HCT116 (cell line): ENCODE data around the gene DRD2. TPM values are rescaled to one million over a fixed set of nuclear protein-coding genes. Genes with fewer than 3 reads are reported as not detected.

Experiments used
- ATAC-seq: fragments of 200-7000 bp; cut with Tn5 transposase; 2 replicates; pipeline ENCODE4 v1.9.1; 2020; ENCODE audit warnings: mild to moderate bottlenecking, moderate library complexity
- BruUV-seq: library from RNA; stranded (reverse); fragments of 400-500 nt; replicated peaks from 2 replicates; lab custom pipeline; 2021; lab: Mats Ljungman, UMichigan
- CTCF ChIA-PET: fragments of 300-600 bp; sonication (Branson Sonifier 250); formaldehyde crosslinking; loops from one replicate; lab custom pipeline; 2021; ENCODE audit warnings: antibody characterized with exemption; lab: Charles Lee
- POLR2A ChIA-PET: fragments of 300-600, 350-600 bp; sonication (Branson Sonifier 250); formaldehyde crosslinking; loops from one replicate; lab custom pipeline; 2021; ENCODE audit warnings: antibody characterized with exemption; lab: Charles Lee
- RAD21 ChIA-PET, 2 experiments: fragments of 300-600 bp; sonication (Branson Sonifier 250); formaldehyde crosslinking; loops; one replicate each; lab custom pipeline; 2023; ENCODE audit warnings: low total read pairs in 2 of 2; ENCODE audit not compliant: uncharacterized antibody in 2 of 2, unreplicated experiment in 2 of 2, low non-redundant PET in 1 of 2; lab: Charles Lee
- DNase-seq: peaks from one replicate; pipeline ENCODE4 v3.0.0-alpha.2; 2010; ENCODE audit warnings: low read depth, low spot score
- H2AFZ ChIP-seq: fragments of 200-600 bp; shearing (Covaris generic), sonication (generic); 2 replicates; pipeline ENCODE4 v1.6.1; 2017; ENCODE audit warnings: low read depth, mixed run types, mixed read lengths, antibody characterized with exemption, low read length; ENCODE audit not compliant: poor library complexity, severe bottlenecking
- H3K27ac ChIP-seq: 2 replicates; pipeline ENCODE4 v1.5.1; 2012; ENCODE audit warnings: low read depth, low read length
- H3K27me3 ChIP-seq: fragments of 200-600 bp; sonication (generic); 2 replicates; pipeline ENCODE4 v1.6.1; 2016; ENCODE audit warnings: mixed run types, low read length, mixed read lengths; ENCODE audit not compliant: insufficient read depth
- H3K36me3 ChIP-seq, 2 experiments: fragments of 200-500 bp in 1 of 2; fragments of 200-600 bp in 1 of 2; sonication (Bioruptor generic) in 1 of 2; sonication (generic) in 1 of 2; 2 replicates each; pipeline versions ENCODE4 v1.5.1 to v1.6.1; 2014 to 2016; ENCODE audit warnings: low read length in 2 of 2, inconsistent platforms in 1 of 2, mixed read lengths in 1 of 2, mixed run types in 1 of 2; ENCODE audit not compliant: insufficient read depth in 2 of 2, control insufficient read depth in 1 of 2
- H3K4me1 ChIP-seq, 2 experiments: fragments of 200-600 bp in 1 of 2; sonication (generic) in 1 of 2; 2 replicates each; pipeline versions ENCODE4 v1.5.1 to v1.6.1; 2012 to 2017; ENCODE audit warnings: low read length in 2 of 2, inconsistent platforms in 1 of 2, mild to moderate bottlenecking in 1 of 2, mixed read lengths in 1 of 2, mixed run types in 1 of 2, moderate library complexity in 1 of 2; ENCODE audit not compliant: insufficient read depth in 2 of 2, control insufficient read depth in 1 of 2
- H3K4me2 ChIP-seq: fragments of 200-600 bp; sonication (generic); 2 replicates; pipeline ENCODE4 v1.6.1; 2017; ENCODE audit warnings: mixed run types, low read length, mixed read lengths
- H3K4me3 ChIP-seq, 2 experiments: fragments of 200-600 bp in 1 of 2; sonication (generic) in 1 of 2; replicated peaks in 1 of 2; 2 replicates each; pipeline ENCODE4 v1.5.1; 2011 to 2016; ENCODE audit warnings: low read length in 2 of 2, control low read depth in 1 of 2, low read depth in 1 of 2, mild to moderate bottlenecking in 1 of 2, mixed read lengths in 1 of 2, mixed run types in 1 of 2
- H3K79me2 ChIP-seq: fragments of 200-600 bp; sonication (generic); 2 replicates; pipeline ENCODE4 v1.6.1; 2017; ENCODE audit warnings: mild to moderate bottlenecking, mixed run types, low read length, moderate library complexity, mixed read lengths; ENCODE audit not compliant: insufficient read depth
- H3K9ac ChIP-seq: fragments of 200-600 bp; sonication (generic); 2 replicates; pipeline ENCODE4 v1.6.1; 2016; ENCODE audit warnings: low read length, mixed read lengths
- H3K9me2 ChIP-seq: fragments of 200-600 bp; sonication (generic), shearing (Covaris generic); 2 replicates; pipeline ENCODE4 v1.6.1; 2017; ENCODE audit warnings: mixed run types, mild to moderate bottlenecking, moderate library complexity; ENCODE audit not compliant: insufficient read depth
- H3K9me3 ChIP-seq, 2 experiments: fragments of 200-500 bp in 1 of 2; fragments of 200-600 bp in 1 of 2; sonication (Bioruptor generic) in 1 of 2; sonication (generic) in 1 of 2; 2 replicates each; pipeline ENCODE4 v1.6.1; 2014 to 2017; ENCODE audit warnings: low read length in 2 of 2, mixed read lengths in 2 of 2, inconsistent platforms in 1 of 2, low read depth in 1 of 2, mild to moderate bottlenecking in 1 of 2, mixed run types in 1 of 2, moderate library complexity in 1 of 2; ENCODE audit not compliant: control insufficient read depth in 1 of 2, insufficient read depth in 1 of 2
- H4K20me1 ChIP-seq: fragments of 200-600 bp; sonication (generic), shearing (Covaris generic); 2 replicates; pipeline ENCODE4 v1.6.1; 2017; ENCODE audit warnings: mixed run types, mild to moderate bottlenecking, moderate library complexity; ENCODE audit not compliant: insufficient read depth
- CBX3 ChIP-seq: IDR thresholded peaks from 2 replicates; pipeline ENCODE4 v1.6.1; 2012; ENCODE audit warnings: low read depth
- CEBPB ChIP-seq: IDR thresholded peaks from 2 replicates; pipeline ENCODE4 v1.6.1; 2012; ENCODE audit warnings: low read depth
- EGR1 ChIP-seq: IDR thresholded peaks from 2 replicates; pipeline ENCODE4 v1.6.1; 2012; ENCODE audit warnings: low read depth
- ELF1 ChIP-seq: IDR thresholded peaks from 2 replicates; pipeline ENCODE4 v1.6.1; 2012; ENCODE audit warnings: low read depth, borderline replicate concordance
- EZH2 ChIP-seq: fragments of 200-600 bp; sonication (generic); IDR thresholded peaks from 2 replicates; pipeline ENCODE4 v1.6.1; 2017; ENCODE audit warnings: antibody characterized with exemption, mixed run types
- EZH2phosphoT487 ChIP-seq: fragments of 200-600 bp; IDR thresholded peaks from 2 replicates; pipeline ENCODE4 v1.6.1; 2018; ENCODE audit warnings: antibody characterized with exemption, borderline replicate concordance
- FOSL1 ChIP-seq: IDR thresholded peaks from 2 replicates; pipeline ENCODE4 v1.6.1; 2012; ENCODE audit warnings: low read depth
- POLR2A ChIP-seq: IDR thresholded peaks from 2 replicates; pipeline ENCODE4 v1.7.0; 2011; ENCODE audit warnings: borderline replicate concordance; ENCODE audit not compliant: insufficient read depth, insufficient read length; ENCODE audit errors: extremely low read depth
- RAD21 ChIP-seq: IDR thresholded peaks from 2 replicates; pipeline ENCODE4 v1.6.1; 2012; ENCODE audit warnings: low read depth, mild to moderate bottlenecking
- REST ChIP-seq: IDR thresholded peaks from 2 replicates; pipeline ENCODE4 v1.6.1; 2012; ENCODE audit warnings: low read depth
- SIN3A ChIP-seq: IDR thresholded peaks from 2 replicates; pipeline ENCODE4 v1.6.1; 2012; ENCODE audit warnings: low read depth
- SRF ChIP-seq: IDR thresholded peaks from 2 replicates; pipeline ENCODE4 v1.6.1; 2012; ENCODE audit warnings: low read depth
- TCF7L2 ChIP-seq: IDR thresholded peaks from 2 replicates; pipeline ENCODE4 v1.7.0; 2011; ENCODE audit warnings: borderline replicate concordance, inconsistent platforms; ENCODE audit not compliant: insufficient read depth, insufficient read length; ENCODE audit errors: extremely low read depth
- YY1 ChIP-seq: IDR thresholded peaks from 2 replicates; pipeline ENCODE4 v1.6.1; 2011; ENCODE audit warnings: low read length, low read depth, moderate library complexity, mild to moderate bottlenecking; ENCODE audit not compliant: insufficient replicate concordance; ENCODE audit errors: extremely low read depth
- ZNF274 ChIP-seq: fragments of 200-500 bp; sonication (Bioruptor generic); IDR thresholded peaks from 2 replicates; pipeline ENCODE4 v1.6.1; 2014; ENCODE audit warnings: mild to moderate bottlenecking, low read depth, low read length, inconsistent platforms
- intact Hi-C: fragments of 100-400 bp; cut with micrococcal nuclease; formaldehyde crosslinking; loops from 2 replicates; pipeline ENCODE4 v1.10.0; 2022
- total RNA-seq: library from RNA; stranded (reverse); gene quantifications from one replicate; pipeline ENCODE4 v1.2.1, GENCODE V29; 2021; ENCODE audit not compliant: unreplicated experiment
- TF ChIP-seq, protein P1 (sequence below): IDR thresholded peaks from 2 replicates; pipeline ENCODE4 v1.6.1; 2012
- TF ChIP-seq, protein P2 (sequence below): IDR thresholded peaks from 2 replicates; pipeline ENCODE4 v1.6.1; 2012

DRD2 gene
- total RNA-seq, 1 experiment from 2014 or later, result not detected

GRCh38 chr11:113411536-113411935 lies 63.7 kb downstream of the DRD2 start:
- no peak for TF ChIP-seq FOSL1
- TF ChIP-seq YY1, result no peak
- TF ChIP-seq, protein P1, sequence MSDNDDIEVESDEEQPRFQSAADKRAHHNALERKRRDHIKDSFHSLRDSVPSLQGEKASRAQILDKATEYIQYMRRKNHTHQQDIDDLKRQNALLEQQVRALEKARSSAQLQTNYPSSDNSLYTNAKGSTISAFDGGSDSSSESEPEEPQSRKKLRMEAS, result no peak
- TF ChIP-seq CEBPB, result no peak
- no peak for TF ChIP-seq EGR1
- TF ChIP-seq ELF1, result no peak
- no peak for TF ChIP-seq POLR2A
- TF ChIP-seq EZH2phosphoT487, result no peak
- TF ChIP-seq REST, result no peak
- TF ChIP-seq SIN3A, result no peak
- TF ChIP-seq TCF7L2, result no peak
- TF ChIP-seq SRF, result no peak
- TF ChIP-seq EZH2, result no peak
- no peak for TF ChIP-seq CBX3
- TF ChIP-seq RAD21, result no peak
- TF ChIP-seq, protein P2, sequence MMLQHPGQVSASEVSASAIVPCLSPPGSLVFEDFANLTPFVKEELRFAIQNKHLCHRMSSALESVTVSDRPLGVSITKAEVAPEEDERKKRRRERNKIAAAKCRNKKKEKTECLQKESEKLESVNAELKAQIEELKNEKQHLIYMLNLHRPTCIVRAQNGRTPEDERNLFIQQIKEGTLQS, result no peak
- no peak for TF ChIP-seq ZNF274
- ATAC-seq (no peak), DNase-seq (no peak)
- no peak overlapping the region for H3K4me2 ChIP-seq
- no peaks in the 10 kb centered on the region for H3K36me3 ChIP-seq
- ChIA-PET RAD21 (no interaction called here), CTCF (no interaction called here), POLR2A (no interaction called here)
- H2AFZ ChIP-seq, result no peak overlapping the region
- H3K27me3 ChIP-seq, result peaks cover 4% of the 10 kb centered on the region; the same call in 1 of the 2 replicates
- H3K4me3 ChIP-seq, result no peak overlapping the region
- H3K9me2 ChIP-seq, result no peaks in the 10 kb centered on the region
- H3K27ac ChIP-seq, result no peak overlapping the region
- H3K4me1 ChIP-seq, result no peaks in the 10 kb centered on the region
- no peaks in the 10 kb centered on the region for H3K9me3 ChIP-seq
- H3K9ac ChIP-seq, result no peak overlapping the region
- no peaks in the 10 kb centered on the region for H4K20me1 ChIP-seq
- H3K79me2 ChIP-seq, result no peaks in the 10 kb centered on the region
- no TSS peak for BruUV-seq
- intact Hi-C loops, result no loop called here
